GM12878 (cell line): ENCODE measurements around the gene REXO1. TPM values are rescaled to one million over a fixed set of nuclear protein-coding genes. Genes with fewer than 3 reads are reported as not detected.

ENCODE experiments used
- CTCF ChIP-seq, 3 experiments: IDR thresholded peaks in 2 of 3; conservative IDR thresholded peaks in 1 of 3; 2 replicates each; pipeline ENCODE4 v1.5.1; 2011; ENCODE audit warnings: low read depth in 3 of 3, low read length in 3 of 3, mild to moderate bottlenecking in 3 of 3, control low read depth in 2 of 3, moderate library complexity in 2 of 3, inconsistent platforms in 1 of 3, mixed read lengths in 1 of 3; ENCODE audit not compliant: control insufficient read depth in 2 of 3, insufficient read depth in 1 of 3; ENCODE audit errors: extremely low read depth in 1 of 3
- E2F8 ChIP-seq: fragments of 450-650 bp; IDR thresholded peaks from 2 replicates; pipeline ENCODE4 v1.6.1; 2018; ENCODE audit warnings: mild to moderate bottlenecking, low read depth, moderate library complexity; ENCODE audit not compliant: partially characterized antibody
- MLLT1 ChIP-seq: fragments of 450-650 bp; IDR thresholded peaks from 2 replicates; pipeline ENCODE4 v1.6.1; 2016; ENCODE audit warnings: mild to moderate bottlenecking
- TARDBP ChIP-seq: IDR thresholded peaks from 2 replicates; pipeline ENCODE4 v1.6.1; 2016; ENCODE audit warnings: borderline replicate concordance
- TBL1XR1 ChIP-seq: IDR thresholded peaks from 2 replicates; pipeline ENCODE4 v1.6.1; 2012; ENCODE audit warnings: low read depth, low read length, improper control_type of control experiment
- ZNF217 ChIP-seq: fragments of 450-650 bp; IDR thresholded peaks from 2 replicates; pipeline ENCODE4 v1.6.1; 2017; ENCODE audit warnings: antibody characterized with exemption, mild to moderate bottlenecking
- polyA plus RNA-seq, 11 experiments: library from polyadenylated mRNA; depleted of rRNA in 4 of 11; unstranded in 6 of 11; stranded (reverse) in 5 of 11; fragments of >200 nt; fragmentation: Nextera tagmentation in 4 of 11; fragmentation: Illumina TruSeq in 1 of 11; extraction: Ambion mirVana in 4 of 11; extraction: Trizol in 1 of 11; gene quantifications; 1 replicate in 1 of 11; 2 replicates in 10 of 11; pipeline versions ENCODE4 v1.2.1 to v1.2.3, GENCODE V29; 2011 to 2016; ENCODE audit warnings: inconsistent platforms in 2 of 11, missing spikeins in 2 of 11, low read depth in 1 of 11
- total RNA-seq, 4 experiments: library from RNA; depleted of rRNA in 3 of 4; stranded (reverse); fragments of >200 nt in 3 of 4; fragmentation: Illumina TruSeq in 1 of 4; extraction: Trizol in 1 of 4; gene quantifications; 2 replicates each; pipeline versions ENCODE4 v1.2.1 to v1.2.3, GENCODE V29; 2013 to 2021

The REXO1 gene
- total and polyA plus RNA-seq, 10 of the 15 experiments (the other 5 are each of a cell fraction or from before 2014, with no cell fraction given): 0.03 to 45.2 (median 8.4) TPM

DNA sequence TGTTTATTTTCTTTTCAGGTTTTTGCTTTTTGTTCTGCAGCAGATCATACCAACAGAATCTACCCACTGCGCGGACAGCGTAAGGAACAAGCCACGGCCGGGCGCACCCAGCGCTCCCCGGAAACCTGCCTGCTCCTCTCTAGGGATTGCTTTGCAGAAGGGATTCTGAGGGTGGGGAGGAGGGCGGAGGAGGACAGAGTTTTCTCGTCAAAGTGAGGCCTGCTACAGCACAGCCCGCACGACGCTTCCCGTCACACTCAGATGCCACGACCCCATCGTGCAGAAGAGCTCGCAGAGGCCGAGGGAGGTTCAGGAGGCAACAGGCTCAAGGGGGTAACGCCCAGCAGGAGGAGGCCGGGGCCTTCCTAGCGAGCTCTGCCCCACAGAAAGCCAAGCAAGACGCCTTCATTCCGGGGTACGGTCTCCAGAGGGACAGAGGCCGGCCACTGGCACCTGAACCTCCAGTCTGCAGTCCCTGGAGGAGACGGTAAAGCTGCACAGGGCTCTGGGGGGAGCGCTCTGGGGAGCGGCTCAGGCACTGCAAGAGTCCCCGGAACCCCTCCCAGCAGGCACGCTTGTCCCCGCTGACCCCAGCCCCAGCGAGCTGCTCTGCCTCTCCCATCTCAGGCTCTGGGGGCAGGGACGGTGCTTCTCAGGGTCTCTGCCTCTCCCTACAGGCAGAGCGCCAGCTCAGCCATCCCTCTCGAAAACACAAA, 6.9 kb downstream of the REXO1 start (continued):
- TF ChIP-seq TBL1XR1 (no peak), ZNF217 (no peak), CTCF (IDR thresholded peaks at IDR 0.05 in 2 of 3, conservative IDR thresholded peaks at IDR 0.05 in 1 of 3; ENCODE audit: control insufficient read depth in 2 of 3, extremely low read depth in 1 of 3, insufficient read depth in 1 of 3, low read depth in 3 of 3, low read length in 3 of 3) (no peak), TARDBP (no peak), E2F8 (no peak), MLLT1 (no peak)
